HG02870 (cell line): ENCODE measurements around the gene CHCHD1.
"Not testable (repeated sequence)": the region's sequence is repeated elsewhere in the genome, so short reads cannot be mapped to it uniquely, and the experiment has no call there.

Experiments used
- ATAC-seq: cut with Tn5 transposase; IDR thresholded peaks from one replicate; pipeline ENCODE4 v1.9.1; 2021; ENCODE audit warnings: mild to moderate bottlenecking, moderate library complexity; ENCODE audit not compliant: unreplicated experiment

CHCHD1 gene

DNA sequence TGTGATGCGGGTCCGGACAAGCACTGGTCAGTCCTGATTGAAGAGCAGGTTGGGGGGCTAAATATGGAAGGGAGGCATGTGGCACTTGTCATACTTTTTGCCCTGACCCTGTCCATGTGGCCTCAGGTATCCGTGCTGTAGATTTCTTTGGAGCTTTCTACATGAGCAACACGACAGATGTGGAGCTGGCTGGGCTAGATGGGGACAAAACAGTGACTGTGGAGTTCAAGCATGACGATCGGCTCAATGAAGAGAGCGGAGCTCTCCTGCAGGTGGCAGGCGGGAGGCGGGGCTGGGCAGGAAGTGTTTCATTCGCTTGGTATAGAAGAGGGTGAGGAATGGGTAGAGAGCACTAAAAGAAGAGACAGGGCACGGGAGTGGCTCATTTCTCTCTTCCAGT, 13.0 kb upstream of the CHCHD1 start:
- no peak for ATAC-seq

DNA sequence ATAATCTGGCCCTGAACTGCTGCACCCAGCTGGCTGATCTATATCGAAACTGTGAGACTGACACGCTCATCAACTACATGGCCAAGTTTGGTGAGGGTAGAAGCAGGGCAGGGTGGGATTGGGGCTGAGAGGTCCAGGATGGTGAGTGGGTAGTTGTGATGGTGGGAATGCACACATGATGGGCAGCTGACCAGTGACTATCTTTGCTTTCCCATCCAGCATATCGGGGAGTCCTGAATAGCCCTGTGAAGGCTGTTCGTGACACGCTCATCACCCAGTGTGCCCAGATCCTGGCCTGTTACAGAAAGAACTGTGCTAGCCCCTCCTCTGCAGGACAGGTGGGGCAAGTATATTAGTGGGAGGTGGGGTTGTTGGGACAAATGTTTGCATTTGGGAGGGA, 12.5 kb upstream of the CHCHD1 start:
- ATAC-seq = no peak

DNA sequence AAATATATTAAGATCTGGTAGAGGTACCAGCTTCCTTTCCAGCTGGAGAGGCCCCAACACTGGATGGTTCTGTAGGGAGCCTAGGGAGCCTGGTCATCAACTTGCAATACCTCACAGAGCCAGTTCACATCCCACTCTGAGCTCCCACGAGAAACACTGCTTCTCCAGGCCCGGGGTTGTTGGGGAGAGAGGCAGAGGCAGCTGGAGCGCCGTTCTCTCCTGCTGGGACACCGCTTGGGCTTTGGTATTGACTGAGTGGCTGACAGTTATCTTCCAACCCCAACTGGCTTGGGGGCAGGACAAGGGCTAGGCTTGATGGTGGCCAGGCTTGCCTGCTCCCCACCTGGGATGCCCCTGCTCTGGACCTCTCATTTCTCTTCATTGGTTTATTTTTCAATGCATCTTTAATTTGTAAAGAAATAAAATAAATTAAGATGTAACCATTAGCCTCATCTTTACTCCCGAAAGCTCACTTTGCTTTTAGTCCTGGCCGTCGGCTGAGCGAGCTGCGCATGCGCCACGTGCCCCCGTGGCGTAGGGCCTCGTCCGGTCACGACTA, 10.0 kb upstream of the CHCHD1 start:
- ATAC-seq = peak; percentile 37

DNA sequence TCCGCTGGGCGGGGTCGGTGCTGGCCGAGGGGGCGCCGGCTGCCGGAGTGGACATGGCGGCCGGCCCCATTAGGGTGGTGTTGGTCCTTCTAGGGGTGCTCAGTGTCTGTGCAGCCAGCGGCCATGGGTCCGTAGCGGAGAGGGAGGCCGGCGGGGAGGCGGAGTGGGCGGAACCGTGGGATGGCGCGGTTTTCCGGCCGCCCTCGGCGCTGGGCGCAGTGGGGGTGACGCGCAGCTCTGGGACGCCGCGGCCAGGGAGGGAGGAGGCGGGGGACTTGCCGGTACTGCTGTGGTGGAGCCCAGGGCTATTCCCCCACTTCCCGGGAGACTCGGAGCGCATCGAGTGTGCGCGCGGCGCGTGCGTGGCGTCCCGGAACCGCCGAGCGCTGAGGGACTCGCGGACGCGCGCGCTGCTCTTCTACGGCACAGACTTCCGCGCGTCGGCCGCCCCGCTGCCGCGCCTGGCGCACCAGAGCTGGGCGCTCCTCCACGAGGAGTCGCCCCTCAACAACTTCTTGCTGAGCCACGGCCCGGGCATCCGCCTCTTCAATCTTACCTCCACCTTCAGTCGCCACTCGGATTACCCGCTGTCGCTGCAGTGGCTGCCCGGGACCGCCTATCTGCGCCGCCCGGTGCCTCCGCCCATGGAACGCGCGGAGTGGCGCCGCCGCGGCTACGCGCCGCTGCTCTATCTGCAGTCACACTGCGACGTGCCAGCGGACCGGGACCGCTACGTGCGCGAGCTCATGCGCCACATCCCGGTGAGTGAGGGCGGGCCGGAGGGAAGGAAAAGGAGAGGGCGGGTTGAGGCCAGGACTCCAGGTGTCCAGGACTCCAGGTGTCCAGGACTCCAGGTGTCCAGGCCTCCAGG, 9.3 kb upstream of the CHCHD1 start:
- ATAC-seq = peak; percentile 49

DNA sequence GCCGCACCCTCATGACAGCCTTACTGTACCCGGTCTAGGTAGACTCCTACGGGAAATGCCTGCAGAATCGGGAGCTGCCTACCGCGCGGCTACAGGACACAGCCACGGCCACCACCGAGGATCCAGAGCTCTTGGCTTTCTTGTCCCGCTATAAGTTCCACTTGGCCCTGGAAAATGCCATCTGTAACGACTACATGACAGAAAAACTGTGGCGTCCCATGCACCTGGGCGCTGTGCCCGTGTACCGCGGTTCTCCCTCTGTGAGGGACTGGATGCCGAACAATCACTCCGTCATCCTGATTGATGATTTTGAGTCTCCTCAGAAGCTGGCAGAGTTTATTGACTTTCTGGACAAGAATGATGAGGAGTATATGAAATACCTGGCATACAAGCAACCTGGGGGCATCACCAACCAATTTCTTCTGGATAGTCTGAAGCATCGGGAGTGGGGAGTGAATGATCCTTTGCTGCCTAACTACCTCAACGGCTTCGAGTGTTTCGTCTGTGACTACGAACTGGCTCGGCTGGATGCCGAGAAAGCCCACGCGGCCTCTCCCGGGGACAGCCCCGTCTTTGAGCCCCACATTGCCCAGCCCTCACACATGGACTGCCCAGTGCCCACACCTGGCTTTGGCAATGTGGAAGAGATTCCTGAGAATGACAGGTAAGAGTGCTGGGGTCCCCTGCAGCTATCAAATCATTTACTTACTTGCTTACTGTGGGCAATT, 8.5 kb upstream of the CHCHD1 start:
- ATAC-seq = no peak

DNA sequence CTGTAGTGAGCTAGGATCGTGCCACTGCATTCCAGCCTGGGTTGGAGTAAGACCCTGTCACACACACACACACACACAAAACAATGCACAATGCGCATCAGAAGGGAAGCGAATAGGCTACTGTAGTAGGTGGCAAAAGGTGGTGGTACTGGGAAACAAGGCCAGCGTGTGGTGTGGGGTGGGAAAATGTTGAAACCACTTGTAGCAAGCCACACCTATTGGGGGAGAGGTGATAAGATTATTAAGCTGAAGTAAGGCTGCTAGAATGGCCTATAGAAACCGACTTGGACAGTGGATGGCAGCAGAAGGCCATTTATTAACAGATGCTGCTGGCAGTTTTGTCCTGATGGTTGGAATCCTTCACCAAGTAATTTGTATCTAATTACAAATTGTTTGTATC, 7.2 kb upstream of the CHCHD1 start:
- no peak for ATAC-seq

DNA sequence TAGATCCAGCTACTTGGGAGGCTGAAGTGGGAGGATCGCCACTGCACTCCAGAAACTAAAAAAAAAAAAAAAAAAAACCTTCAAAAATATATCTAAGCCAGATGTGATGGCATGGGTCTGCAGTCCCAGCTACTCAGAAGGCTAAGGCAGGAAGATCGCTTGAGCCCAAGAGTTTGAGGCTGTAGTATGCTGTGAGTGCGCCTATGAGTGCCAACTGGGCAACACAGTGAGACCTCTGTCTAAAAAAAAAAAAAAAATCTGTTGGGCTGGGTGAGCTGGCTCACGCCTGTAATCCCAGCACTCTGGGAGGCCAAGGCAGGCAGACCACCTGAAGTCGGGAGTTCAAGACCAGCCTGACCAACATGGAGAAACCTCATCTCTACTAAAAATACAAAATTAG, 2.8 kb upstream of the CHCHD1 start:
- ATAC-seq = no peak

DNA sequence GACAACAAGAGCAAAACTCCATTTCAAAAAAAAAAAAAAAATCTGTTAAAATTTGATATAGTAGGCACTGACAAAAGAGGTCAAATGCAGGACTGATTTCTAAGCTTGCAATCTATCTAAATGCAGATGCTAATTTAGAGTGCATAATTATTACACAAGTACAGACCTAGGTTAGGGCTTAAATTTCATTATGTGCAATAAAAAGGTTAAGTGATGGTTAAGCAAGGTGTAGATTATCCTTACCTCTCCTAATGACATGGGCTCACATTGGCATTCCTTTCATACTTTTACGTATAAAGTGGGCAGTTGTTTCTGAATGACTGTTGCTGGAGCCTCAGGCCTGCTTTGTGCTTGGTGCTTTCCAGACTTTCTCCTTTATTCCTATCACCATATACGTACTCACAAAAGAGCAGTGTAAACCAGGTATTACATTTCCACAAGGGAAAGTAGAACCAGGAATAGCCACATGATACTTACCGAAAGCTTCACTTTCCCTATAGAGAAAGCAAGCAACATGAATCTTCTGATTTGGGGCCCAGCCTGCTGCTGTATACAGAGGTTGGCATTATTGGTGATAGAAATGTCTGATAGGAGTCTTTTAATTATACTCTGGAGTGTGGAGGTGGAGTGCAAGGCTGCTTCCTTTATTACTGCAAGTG, 2.2 kb upstream of the CHCHD1 start:
- ATAC-seq = no peak

DNA sequence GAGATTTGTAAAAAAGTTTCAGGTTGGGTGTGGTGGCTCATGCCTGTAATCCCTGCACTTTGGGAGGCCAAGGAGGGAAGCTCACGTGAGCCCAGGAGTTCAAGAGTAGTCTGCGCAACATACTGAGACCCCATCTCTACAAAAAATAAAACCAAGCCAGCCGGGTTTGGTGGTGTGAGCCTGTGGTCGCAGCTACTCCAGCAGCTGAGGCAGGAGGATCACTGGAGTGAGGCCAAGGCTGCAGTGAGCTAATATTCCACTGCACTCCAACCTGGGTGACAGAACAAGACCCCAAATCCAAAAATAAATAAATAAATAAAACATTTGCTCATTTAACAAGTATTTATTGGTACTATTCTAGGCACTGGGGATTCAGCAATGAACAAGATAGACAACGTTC, 1.5 kb upstream of the CHCHD1 start:
- ATAC-seq = no peak

DNA sequence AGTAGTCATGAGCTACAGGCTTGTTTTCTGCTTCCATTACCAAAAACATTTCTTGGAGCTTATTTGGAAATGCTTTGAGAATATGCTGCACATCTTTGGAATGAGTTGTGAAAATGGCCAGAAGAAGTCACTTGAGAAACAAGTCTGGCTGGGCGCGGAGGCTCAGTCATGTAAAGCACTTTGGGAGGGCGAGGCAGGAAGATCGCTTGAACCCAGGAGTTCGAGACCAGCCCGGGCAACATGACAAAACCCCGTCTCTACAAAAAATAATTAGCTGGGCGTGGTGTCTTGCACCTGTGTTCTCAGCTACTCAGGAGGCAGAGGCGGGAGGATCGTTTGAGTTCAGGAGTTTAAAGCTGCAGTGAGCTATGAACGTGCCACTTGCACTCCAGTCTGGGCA, 882 bp upstream of the CHCHD1 start:
- no peak for ATAC-seq

DNA sequence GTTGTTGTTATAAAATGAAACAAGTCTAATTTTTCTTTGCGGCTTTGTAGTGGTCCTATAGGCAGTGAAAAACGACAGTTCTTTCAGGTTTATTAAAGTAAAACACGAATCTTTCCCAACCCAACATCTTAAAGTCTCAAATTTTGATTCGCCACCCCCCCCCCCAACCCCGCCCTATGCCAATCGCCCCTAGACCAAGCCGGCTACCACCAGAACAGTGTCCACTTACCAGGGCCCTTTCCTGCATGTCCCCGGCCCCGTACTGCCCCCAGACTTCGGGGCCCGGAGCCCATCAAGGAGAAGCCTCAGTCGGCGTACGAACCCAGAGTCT, 335 bp upstream of the CHCHD1 start:
- no peak for ATAC-seq

DNA sequence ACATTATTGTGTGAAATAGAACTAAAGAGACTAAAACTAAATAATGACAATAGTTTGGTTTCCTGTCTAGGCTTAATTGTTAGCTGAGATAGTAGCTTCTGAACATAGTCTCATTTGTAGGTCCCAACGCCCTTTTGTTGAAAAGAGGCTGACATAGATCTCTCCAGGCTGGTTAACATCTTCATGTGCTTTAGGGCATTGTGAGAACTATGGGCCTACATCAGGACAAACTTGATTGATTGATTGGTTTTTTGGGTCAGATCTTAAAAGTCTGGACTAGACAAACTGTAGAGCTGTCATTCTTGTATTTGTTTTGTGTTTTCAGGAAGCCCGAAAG, 869 bp downstream of the CHCHD1 start:
- ATAC-seq = no peak

DNA sequence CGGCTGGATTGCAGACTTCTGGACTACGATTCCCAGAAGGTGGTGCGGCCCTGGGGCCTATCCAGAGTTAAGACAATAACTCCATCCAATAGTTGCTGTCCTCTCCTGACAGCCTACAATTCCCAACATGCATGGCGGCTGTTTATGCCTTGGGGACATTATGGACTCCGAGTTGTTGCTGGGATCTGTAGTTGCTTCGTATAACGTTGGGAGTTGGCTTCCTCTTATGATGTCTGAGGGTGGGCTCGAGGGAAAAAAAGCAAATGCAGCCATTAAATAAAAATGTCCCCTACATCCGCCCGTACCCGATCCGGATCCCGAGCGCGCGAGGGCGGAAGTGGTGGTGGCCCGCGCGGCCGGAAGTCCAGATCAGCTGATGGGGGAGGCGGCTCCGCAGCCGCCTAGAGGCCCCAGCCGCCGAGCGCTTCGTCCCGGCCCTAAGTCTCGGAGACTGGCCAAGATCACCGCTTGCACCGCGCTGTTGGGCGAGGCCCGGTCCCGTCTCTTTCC, 3.4 kb downstream of the CHCHD1 start, which contains the start of gene ZSWIM8:
ZSWIM8 (plus strand) TSS at position 396 of the 510 bp plus-strand sequence. CDS start 273 bp downstream, outside the sequence.
- ATAC-seq = peak; percentile 77

DNA sequence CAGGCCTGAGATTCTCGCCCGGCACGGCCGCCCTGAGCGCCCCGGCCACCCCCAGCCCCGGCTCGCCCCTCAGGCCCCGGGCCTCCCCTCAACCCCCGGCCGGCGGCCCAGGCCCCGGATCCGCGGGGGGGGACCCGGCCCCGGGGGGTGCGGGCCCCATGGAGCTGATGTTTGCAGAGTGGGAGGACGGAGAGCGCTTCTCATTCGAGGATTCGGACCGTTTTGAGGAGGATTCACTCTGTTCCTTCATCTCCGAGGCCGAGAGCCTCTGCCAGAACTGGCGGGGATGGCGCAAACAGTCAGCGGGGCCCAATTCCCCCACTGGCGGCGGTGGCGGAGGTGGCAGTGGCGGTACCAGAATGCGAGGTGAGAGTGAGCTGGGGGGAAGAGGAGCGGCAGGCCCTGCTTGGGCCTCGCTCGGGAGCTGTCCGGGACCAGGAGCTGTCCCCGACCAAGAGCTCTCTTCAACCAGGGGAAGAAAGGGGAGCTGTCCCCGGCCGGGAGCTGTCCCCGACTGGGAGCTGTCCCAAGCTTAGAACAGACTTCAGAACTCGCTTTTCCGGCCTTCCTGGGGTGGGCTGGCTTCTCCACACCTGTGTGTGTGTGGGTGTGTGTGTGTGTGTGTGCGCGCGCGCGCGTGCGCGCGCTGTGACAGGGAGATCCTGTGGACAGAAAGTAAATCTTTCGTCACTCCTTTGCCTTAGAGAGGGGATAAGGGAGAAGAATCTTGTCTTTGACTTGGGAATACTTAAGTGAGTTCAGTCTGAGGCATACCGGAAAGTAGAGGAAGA, 4.1 kb downstream of the CHCHD1 start:
- ATAC-seq = no peak

DNA sequence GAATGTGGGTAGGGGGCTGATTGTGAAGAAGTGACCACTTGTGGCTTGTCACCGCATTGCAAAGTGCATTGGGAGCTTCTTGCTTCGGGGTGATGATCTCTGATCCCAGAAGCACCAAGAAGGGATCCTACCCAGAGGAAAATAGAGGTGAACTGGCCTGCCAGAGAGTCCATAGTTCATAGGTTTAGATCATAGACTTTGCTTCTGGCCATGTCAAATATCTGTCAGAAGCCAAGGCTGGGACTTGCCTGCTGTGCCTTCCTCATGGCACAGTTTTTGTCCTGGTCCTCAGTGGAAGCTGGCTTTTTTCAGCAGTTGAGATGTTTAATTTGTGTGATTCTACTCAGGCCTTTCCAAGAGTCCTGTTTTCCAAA, 4.7 kb downstream of the CHCHD1 start:
- no peak for ATAC-seq

DNA sequence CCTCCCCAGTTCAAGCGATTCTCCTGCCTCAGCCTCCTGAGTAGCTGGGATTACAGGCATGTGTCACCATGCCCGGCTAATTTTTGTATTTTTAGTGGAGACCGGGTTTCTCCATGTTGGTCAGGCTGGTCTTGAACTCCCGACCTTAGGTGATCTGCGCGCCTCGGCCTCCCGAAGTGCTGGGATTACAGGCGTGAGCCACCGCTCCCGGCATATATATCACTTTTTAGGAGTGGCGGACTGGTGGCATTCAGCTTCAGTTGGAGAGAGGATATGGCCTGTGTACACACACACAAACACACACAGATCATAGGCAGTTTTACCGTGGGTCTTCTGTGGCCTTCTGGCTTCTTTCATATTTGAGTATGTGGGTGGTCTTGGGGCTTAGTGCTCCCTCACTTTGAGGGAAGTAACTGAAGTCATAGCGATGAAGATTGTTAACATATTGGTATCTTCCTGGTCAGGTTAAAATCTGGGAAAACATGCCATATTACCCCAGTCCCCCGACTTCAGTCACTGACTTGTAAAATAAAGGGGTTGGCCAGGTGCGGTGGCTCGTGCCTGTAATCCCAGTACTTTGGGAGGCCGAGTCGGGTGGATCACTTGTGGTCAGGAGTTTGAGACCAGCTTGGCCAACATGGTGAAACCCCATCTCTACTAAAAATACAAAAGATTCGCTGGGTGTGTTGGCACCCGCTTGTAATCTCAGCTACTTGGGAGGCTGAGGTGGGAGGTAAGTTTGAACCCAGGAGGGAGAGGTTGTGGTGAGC, 5.4 kb downstream of the CHCHD1 start:
- ATAC-seq = not testable (repeated sequence)

DNA sequence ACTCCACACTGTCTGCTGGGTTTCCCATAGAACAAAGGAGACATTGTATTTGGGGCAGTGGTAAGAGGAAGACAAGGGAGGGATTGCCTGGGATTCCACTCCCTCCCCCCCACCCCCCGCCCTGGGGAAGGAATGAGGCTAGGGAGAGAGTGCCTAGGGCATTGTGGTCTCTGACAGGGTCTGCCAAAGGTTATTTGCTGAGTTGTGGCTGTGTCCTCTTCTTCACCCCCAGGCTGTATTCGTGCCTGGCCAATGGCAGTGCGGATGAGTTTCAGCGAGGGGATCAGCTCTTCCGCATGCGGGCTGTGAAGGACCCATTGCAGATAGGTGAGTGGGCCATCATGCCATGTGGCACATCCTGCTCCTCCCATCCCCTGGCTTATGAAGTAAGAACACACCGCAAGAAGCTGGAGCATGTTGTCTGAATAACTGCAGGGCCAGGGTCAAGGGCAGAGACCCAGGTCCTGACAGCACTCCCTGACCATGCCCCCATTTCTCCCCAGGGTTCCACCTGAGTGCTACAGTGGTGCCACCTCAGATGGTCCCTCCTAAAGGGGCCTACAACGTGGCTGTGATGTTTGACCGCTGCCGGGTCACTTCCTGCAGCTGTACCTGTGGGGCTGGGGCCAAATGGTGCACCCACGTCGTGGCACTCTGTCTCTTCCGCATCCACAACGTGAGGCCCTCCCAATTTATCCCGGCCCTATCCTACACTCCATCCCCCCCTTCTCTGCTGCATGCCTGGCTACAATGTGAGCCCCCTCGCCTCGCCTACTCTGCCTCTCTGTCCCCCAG, 7.2 kb downstream of the CHCHD1 start:
- no peak for ATAC-seq

DNA sequence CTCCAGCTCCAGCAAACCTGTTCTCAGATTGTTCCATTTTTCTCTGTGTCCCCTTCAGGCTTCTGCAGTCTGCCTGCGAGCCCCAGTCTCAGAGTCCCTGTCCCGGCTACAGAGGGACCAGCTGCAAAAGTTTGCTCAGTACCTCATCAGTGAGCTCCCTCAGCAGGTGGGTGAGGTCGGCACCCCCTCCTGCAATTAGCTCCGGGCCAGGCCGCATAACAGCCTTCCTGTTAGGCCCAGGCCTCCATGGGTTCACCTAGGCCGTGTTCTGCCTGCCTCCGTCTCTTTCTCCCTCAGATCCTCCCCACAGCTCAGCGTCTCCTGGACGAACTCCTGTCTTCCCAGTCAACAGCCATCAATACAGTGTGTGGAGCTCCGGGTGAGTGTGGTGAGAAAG, 7.8 kb downstream of the CHCHD1 start:
- no peak for ATAC-seq
